Spinal cord (tissue), 10 donors: ENCODE data around the gene ALG13. TPM values are rescaled to one million over a fixed set of nuclear protein-coding genes. Genes with fewer than 3 reads are reported as not detected.
"Not testable (repeated sequence)": the region's sequence is repeated elsewhere in the genome, so short reads cannot be mapped to it uniquely, and the experiment has no call there.

Source experiments
- DNase-seq, 6 donors: peaks; one replicate each; pipeline versions ENCODE4 v3.0.0 to v3.0.0-alpha.2; 2013 to 2015; ENCODE audit warnings: low spot score in 6 of 6, low read depth in 4 of 6
- H3K27ac ChIP-seq: one replicate; pipeline ENCODE4 v1.5.1; 2013; ENCODE audit warnings: low read depth, low read length, control low read depth
- H3K27me3 ChIP-seq: one replicate; pipeline ENCODE4 v1.6.1; 2013; ENCODE audit warnings: low read length; ENCODE audit not compliant: control insufficient read depth, insufficient read depth
- H3K36me3 ChIP-seq: one replicate; pipeline ENCODE4 v1.6.1; 2013; ENCODE audit warnings: low read length; ENCODE audit not compliant: control insufficient read depth, insufficient read depth
- H3K4me1 ChIP-seq: one replicate; pipeline ENCODE4 v1.6.1; 2013; ENCODE audit warnings: low read length; ENCODE audit not compliant: control insufficient read depth, insufficient read depth
- H3K4me3 ChIP-seq: one replicate; pipeline ENCODE4 v1.5.1; 2013; ENCODE audit warnings: low read depth, low read length, control low read depth
- H3K9me3 ChIP-seq: one replicate; pipeline ENCODE4 v1.6.1; 2013; ENCODE audit warnings: low read length; ENCODE audit not compliant: control insufficient read depth, insufficient read depth
- WGBS: methylation state at CpG from one replicate; pipeline ENCODE4 v1.1.5; 2013; ENCODE audit warnings: missing lambda C conversion rate; ENCODE audit not compliant: insufficient coverage; 5-methylcytosine and 5-hydroxymethylcytosine counted together
- polyA plus RNA-seq, 2 donors: library from polyadenylated mRNA; unstranded; fragments of 120-200 nt; gene quantifications; one replicate each; pipeline ENCODE4 v1.2.1, GENCODE V29; 2013; ENCODE audit not compliant: insufficient read length in 2 of 2
- total RNA-seq, 2 donors: library from RNA; depleted of rRNA in 1 of 2; stranded (reverse); fragments of 120-200 nt in 1 of 2; fragments of >200 nt in 1 of 2; gene quantifications; one replicate each; pipeline versions ENCODE4 v1.2.3 to v1.2.4, GENCODE V29; 2013 to 2014
- donor health status: healthy.

ALG13 gene
- total and polyA plus RNA-seq, 4 donors, result 45.2 to 69.4 (median 56.0) TPM

GRCh38 chrX:111742018-111742417 is 61.0 kb downstream of the ALG13 start:
- no peaks in the 10 kb centered on the region for H3K36me3 ChIP-seq
- DNase-seq, result no peak
- H3K4me1 ChIP-seq, result no peaks in the 10 kb centered on the region
- no peak overlapping the region for H3K4me3 ChIP-seq
- peaks cover 4% of the 10 kb centered on the region for H3K27me3 ChIP-seq
- no peaks in the 10 kb centered on the region for H3K9me3 ChIP-seq
- WGBS, result 60% methylated on average over 1 of the region's 2 CpGs
- no peak overlapping the region for H3K27ac ChIP-seq

DNA sequence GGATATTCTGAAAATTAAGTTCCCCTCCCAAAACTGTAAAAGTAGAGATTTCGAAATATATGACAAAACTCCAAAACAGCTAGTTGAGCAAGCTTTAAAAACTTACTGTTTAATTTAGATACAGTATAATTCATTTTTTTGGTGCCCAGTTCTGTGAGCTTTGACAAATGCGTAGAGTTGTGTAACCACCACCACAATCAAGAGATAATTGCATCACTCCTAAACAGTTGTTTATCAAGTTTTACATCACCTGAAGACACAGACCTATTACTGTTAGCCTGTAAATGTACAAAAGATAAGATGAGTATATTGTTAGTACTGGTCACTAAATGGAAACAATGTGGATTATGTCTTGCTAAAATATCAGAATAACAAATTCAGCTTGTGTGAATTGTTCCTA is 62.3 kb downstream of the ALG13 start:
- WGBS, result no CpG with 5 or more reads among the region's 2 CpGs
- Histone ChIP-seq H3K36me3 (no peaks in the 10 kb centered on the region), H3K27ac (no peak overlapping the region), H3K9me3 (no peaks in the 10 kb centered on the region), H3K4me3 (no peak overlapping the region), H3K4me1 (no peaks in the 10 kb centered on the region), H3K27me3 (peaks cover 4% of the 10 kb centered on the region)
- DNase-seq, result no peak

GRCh38 chrX:111756486-111756885 is 75.5 kb downstream of the ALG13 start:
- H3K4me3 ChIP-seq, result no peak overlapping the region
- no peaks in the 10 kb centered on the region for H3K9me3 ChIP-seq
- no peak for DNase-seq
- peaks cover 5% of the 10 kb centered on the region for H3K27me3 ChIP-seq
- H3K36me3 ChIP-seq, result no peaks in the 10 kb centered on the region
- H3K27ac ChIP-seq, result no peak overlapping the region
- no CpG with 5 or more reads among the region's 2 CpGs for WGBS
- no peaks in the 10 kb centered on the region for H3K4me1 ChIP-seq

DNA sequence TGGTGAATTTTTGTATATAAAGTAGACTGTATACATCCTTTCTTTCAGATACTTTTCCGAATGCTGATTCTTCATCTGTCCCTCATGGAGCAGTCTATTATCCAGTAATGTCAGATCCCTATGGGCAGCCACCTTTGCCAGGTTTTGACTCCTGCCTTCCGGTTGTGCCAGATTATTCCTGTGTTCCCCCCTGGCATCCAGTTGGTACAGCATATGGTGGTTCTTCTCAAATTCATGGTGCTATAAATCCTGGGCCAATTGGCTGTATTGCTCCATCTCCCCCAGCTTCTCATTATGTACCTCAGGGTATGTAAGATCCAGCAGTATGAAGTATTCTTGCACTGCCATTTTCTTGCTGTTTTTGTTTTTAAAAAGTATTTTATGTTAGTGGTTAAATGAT is 78.7 kb downstream of the ALG13 start:
- no peaks in the 10 kb centered on the region for H3K36me3 ChIP-seq
- H3K4me3 ChIP-seq, result no peak overlapping the region
- peak in 1 of 6 donors; percentile 76 for DNase-seq
- H3K27me3 ChIP-seq, result peaks cover 5% of the 10 kb centered on the region
- no peaks in the 10 kb centered on the region for H3K4me1 ChIP-seq
- 85% methylated on average over 2 of the region's 2 CpGs for WGBS
- H3K27ac ChIP-seq, result no peak overlapping the region
- no peaks in the 10 kb centered on the region for H3K9me3 ChIP-seq

DNA sequence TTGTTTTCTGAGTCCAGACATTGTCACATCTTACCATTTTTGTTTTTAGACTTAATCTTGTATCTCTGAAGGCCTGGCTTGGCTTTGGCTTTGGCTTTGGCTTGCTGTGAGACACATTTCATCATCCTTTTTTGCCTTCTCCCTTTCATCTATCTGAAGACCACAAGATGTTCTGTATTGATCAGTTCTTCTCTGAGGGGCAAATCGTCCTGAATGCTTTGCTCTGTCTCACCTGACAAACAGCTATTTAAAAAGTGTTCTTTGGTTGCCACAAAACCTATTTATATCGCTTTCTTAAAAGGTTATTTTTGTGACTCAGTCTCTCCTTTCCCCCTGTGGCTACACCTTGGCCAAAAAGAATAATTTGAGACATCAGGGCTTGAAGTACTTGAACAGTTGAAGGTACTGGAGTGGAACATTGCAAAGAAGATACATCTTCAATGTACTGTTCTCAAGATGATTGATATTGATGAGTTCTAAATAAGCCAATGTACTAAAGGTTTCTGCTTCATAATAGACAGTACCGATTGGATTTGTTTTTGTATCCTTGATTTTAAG is 80.7 kb downstream of the ALG13 start:
- no peak overlapping the region for H3K27ac ChIP-seq
- H3K36me3 ChIP-seq, result no peaks in the 10 kb centered on the region
- WGBS, result no CpG with 5 or more reads among the region's 3 CpGs
- no peaks in the 10 kb centered on the region for H3K4me1 ChIP-seq
- DNase-seq, result no peak
- no peaks in the 10 kb centered on the region for H3K9me3 ChIP-seq
- H3K27me3 ChIP-seq, result peaks cover 5% of the 10 kb centered on the region
- H3K4me3 ChIP-seq, result no peak overlapping the region

DNA sequence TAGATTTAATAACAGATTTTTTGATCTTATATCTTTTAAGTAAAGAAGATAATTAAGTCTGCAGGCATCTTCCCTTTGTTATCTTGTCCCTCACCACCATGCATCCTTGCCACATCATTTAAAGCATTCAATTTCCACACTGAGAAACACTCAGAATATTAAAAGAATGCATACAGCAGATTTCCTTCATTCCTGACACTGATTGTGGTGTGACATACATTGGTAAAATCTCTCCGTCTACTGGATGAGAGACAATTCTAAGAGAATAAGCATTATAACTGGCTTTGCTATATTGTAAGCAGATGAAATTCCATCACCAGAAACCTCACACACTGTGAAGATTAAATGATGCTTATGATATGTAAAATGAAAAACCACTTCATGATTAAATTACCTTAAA is 97.6 kb downstream of the ALG13 start:
- Histone ChIP-seq H3K9me3 (no peaks in the 10 kb centered on the region), H3K4me3 (no peak overlapping the region), H3K36me3 (no peaks in the 10 kb centered on the region), H3K27me3 (peaks cover 8% of the 10 kb centered on the region), H3K4me1 (no peaks in the 10 kb centered on the region), H3K27ac (no peak overlapping the region)
- DNase-seq, result no peak
- WGBS, result no CpG with 5 or more reads among the region's 1 CpG

DNA sequence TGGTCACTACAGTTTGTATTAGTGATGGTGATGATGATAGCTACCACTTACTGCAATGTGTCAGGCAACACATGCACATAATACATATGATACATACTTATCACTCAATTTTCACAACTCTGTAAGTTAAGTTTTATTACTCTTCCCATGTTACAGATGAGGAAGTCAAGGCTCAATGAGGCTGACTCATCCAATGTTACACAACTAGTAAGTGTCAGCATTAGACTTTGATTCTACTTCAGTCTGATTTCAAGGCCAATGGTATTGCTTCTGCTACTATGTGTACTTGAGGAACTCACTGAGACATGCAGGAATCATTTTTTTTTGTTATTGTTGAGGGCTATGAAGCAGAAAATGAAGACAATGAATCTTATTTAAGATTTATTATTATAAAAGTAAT is 98.6 kb downstream of the ALG13 start:
- H3K27me3 ChIP-seq, result peaks cover 10% of the 10 kb centered on the region

GRCh38 chrX:111784667-111785066 is 103.7 kb downstream of the ALG13 start:
- Histone ChIP-seq H3K9me3 (no peaks in the 10 kb centered on the region), H3K4me3 (no peak overlapping the region), H3K36me3 (no peaks in the 10 kb centered on the region), H3K27ac (no peak overlapping the region), H3K27me3 (peaks cover 2% of the 10 kb centered on the region), H3K4me1 (no peaks in the 10 kb centered on the region)
- no peak for DNase-seq
- 64% methylated on average over 7 of the region's 7 CpGs for WGBS

More for the DNA sequence above, 98.6 kb downstream of the ALG13 start:
- no peak for DNase-seq
- Histone ChIP-seq H3K4me1 (no peaks in the 10 kb centered on the region), H3K4me3 (no peak overlapping the region), H3K36me3 (no peaks in the 10 kb centered on the region), H3K9me3 (no peaks in the 10 kb centered on the region), H3K27ac (no peak overlapping the region)

GRCh38 chrX:111790054-111790453 is 109.1 kb downstream of the ALG13 start:
- not testable (repeated sequence) for H3K9me3 ChIP-seq, H3K4me3 ChIP-seq, DNase-seq, H3K27me3 ChIP-seq, H3K27ac ChIP-seq, H3K36me3 ChIP-seq, H3K4me1 ChIP-seq
- WGBS, result no CpG with 5 or more reads among the region's 1 CpG
